ENCODE results near the gene EXOC6B.

DNA sequence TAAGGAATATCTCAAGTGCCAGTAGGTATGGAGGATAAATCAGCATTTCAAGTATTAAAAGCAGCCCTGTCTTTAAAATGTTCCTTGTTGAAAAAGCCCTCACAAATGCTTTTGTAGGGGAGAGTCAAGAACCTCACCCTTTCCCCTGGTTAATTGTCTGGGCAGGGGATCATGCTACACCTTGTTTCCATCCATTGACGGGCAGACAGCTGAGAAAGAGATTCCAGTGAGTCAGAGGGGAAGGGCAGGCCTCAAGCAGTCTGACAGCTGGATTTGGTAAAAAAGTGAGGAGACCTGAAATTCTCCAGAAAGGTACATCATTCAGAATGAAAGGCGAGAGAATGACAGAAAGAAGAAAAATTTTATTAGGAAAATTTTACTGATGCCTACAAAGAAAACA lies 475.0 kb downstream of the EXOC6B start:
- TF ChIP-seq SPI1 (IDR thresholded peaks at IDR 0.05; ENCODE audit: low read depth, low read length) (no peak), POLR2AphosphoS5 (IDR thresholded peaks at IDR 0.05; ENCODE audit: low read depth, low read length) (no peak), POLR2A (IDR thresholded peaks at IDR 0.05; ENCODE audit: low read depth, low read length) (no peak), TAF1 (IDR thresholded peaks at IDR 0.05; ENCODE audit: low read depth, low read length) (no peak), POU2F2 (IDR thresholded peaks at IDR 0.05; ENCODE audit: low read depth, low read length) (no peak)

All from GM12891 (cell line).